MCF 10A (cell line): ENCODE results near the gene RNF217. TPM values are rescaled to one million over a fixed set of nuclear protein-coding genes. Genes with fewer than 3 reads are reported as not detected.
A peak's percentile ranks its signal among the peaks of the same experiment; 100 is the strongest.

Source experiments
- BruUV-seq: library from RNA; stranded (reverse); fragments of 400-500 nt; replicated peaks from 2 replicates; lab custom pipeline; 2021; lab: Mats Ljungman, UMichigan
- CTCF ChIA-PET: fragments of 300-600 bp; sonication (Branson Sonifier 250); formaldehyde crosslinking; extraction: SDS; loops from one replicate; lab custom pipeline; 2021; ENCODE audit warnings: antibody characterized with exemption, inconsistent platforms; lab: Yijun Ruan, JAX
- POLR2A ChIA-PET: fragments of 300-600, 350-650 bp; sonication (Branson Sonifier 250); formaldehyde crosslinking; extraction: SDS; loops from one replicate; lab custom pipeline; 2020; ENCODE audit warnings: antibody characterized with exemption, inconsistent platforms; lab: Yijun Ruan, JAX
- DNase-seq: peaks from one replicate; pipeline ENCODE4 v3.0.0-alpha.2; 2018; ENCODE audit not compliant: unreplicated experiment
- H3K27ac Mint-ChIP-seq: one replicate; pipeline ENCODE4 v1.8.0; 2022; ENCODE audit warnings: mild to moderate bottlenecking, low read depth, mixed read lengths; ENCODE audit not compliant: unreplicated experiment
- H3K27me3 Mint-ChIP-seq: one replicate; pipeline ENCODE4 v1.8.0; 2022; ENCODE audit warnings: mixed read lengths; ENCODE audit not compliant: insufficient read depth, unreplicated experiment
- H3K36me3 Mint-ChIP-seq: one replicate; pipeline ENCODE4 v1.8.0; 2022; ENCODE audit warnings: mild to moderate bottlenecking, moderate library complexity, mixed read lengths; ENCODE audit not compliant: insufficient read depth, unreplicated experiment
- H3K4me1 Mint-ChIP-seq: one replicate; pipeline ENCODE4 v1.8.0; 2022; ENCODE audit warnings: mixed read lengths; ENCODE audit not compliant: insufficient read depth, unreplicated experiment
- H3K4me3 Mint-ChIP-seq: one replicate; pipeline ENCODE4 v1.8.0; 2022; ENCODE audit warnings: mild to moderate bottlenecking, moderate library complexity, mixed read lengths; ENCODE audit not compliant: unreplicated experiment
- H3K9me3 Mint-ChIP-seq: one replicate; pipeline ENCODE4 v1.8.0; 2022; ENCODE audit warnings: mixed read lengths; ENCODE audit not compliant: unreplicated experiment
- CTCF ChIP-seq: fragments of 200-600 bp; IDR thresholded peaks from one replicate; pipeline ENCODE4 v1.8.0; 2022; ENCODE audit warnings: antibody characterized with exemption, mild to moderate bottlenecking; ENCODE audit not compliant: unreplicated experiment
- intact Hi-C: fragments of 100-400 bp; cut with micrococcal nuclease; formaldehyde crosslinking; loops from 2 replicates; pipeline ENCODE4 v1.14.1; 2022
- total RNA-seq: library from RNA; stranded (reverse); gene quantifications from 2 replicates; pipeline ENCODE4 v1.2.3, GENCODE V29; 2022

The RNF217 gene
- total RNA-seq, 1 experiment from 2014 or later: 24.8 TPM

- CTCF ChIA-PET: interaction anchor here (0.6 to 2.1 kb wide), 5 partner anchors 19 to 266 kb away, joined by 3 to 15 read pairs (median 3); partner anchors contain the start of gene TPD52L1
Observed at GRCh38 chr6:125120054-125120590, 157.9 kb downstream of the RNF217 start.

GRCh38 chr6:125121894-125122293, 159.7 kb downstream of the RNF217 start:
- no peak for TF ChIP-seq CTCF
- POLR2A ChIA-PET: interaction anchor here (0.7 to 1.7 kb wide), 3 partner anchors 156 to 1444 kb away, joined by 3 to 5 read pairs (median 3); no protein-coding TSS in a partner anchor
- Mint-ChIP-seq H3K27me3 (no peaks in the 10 kb centered on the region), H3K27ac (no peak overlapping the region), H3K9me3 (no peaks in the 10 kb centered on the region), H3K36me3 (no peaks in the 10 kb centered on the region), H3K4me3 (no peak overlapping the region), H3K4me1 (peaks cover 17% of the 10 kb centered on the region)
- DNase-seq: no peak
- intact Hi-C loops: no loop called here
- BruUV-seq: no TSS peak
- CTCF ChIA-PET: interaction anchor here (0.6 to 0.8 kb wide), 3 partner anchors 30 to 1740 kb away, joined by 3 read pairs; no protein-coding TSS in a partner anchor

More at GRCh38 chr6:125120054-125120590, 157.9 kb downstream of the RNF217 start:
- BruUV-seq: no TSS peak
- Mint-ChIP-seq H3K27me3 (no peaks in the 10 kb centered on the region), H3K9me3 (no peaks in the 10 kb centered on the region), H3K27ac (no peak overlapping the region), H3K4me1 (peaks cover 17% of the 10 kb centered on the region), H3K4me3 (no peak overlapping the region), H3K36me3 (no peaks in the 10 kb centered on the region)
- TF ChIP-seq CTCF: no peak
- POLR2A ChIA-PET: interaction anchor here (0.5 to 1.4 kb wide), 3 partner anchors 21 to 157 kb away, joined by 3 to 4 read pairs (median 3); no protein-coding TSS in a partner anchor
- intact Hi-C loops: no loop called here
- no peak for DNase-seq

GRCh38 chr6:125123051-125123450, 160.8 kb downstream of the RNF217 start:
- Mint-ChIP-seq H3K36me3 (no peaks in the 10 kb centered on the region), H3K9me3 (no peaks in the 10 kb centered on the region), H3K4me3 (peak overlapping the region; percentile 42), H3K27ac (peak overlapping the region; percentile 76), H3K27me3 (no peaks in the 10 kb centered on the region), H3K4me1 (peaks cover 17% of the 10 kb centered on the region)
- TF ChIP-seq CTCF: no peak
- ChIA-PET POLR2A (interaction anchor here (0.7 to 1.8 kb wide), 7 partner anchors 9 to 587 kb away, joined by 3 to 13 read pairs (median 3); partner anchors contain the start of gene TPD52L1), CTCF (interaction anchor here (0.6 to 3.0 kb wide), 11 partner anchors 9 to 512 kb away, joined by 3 to 24 read pairs (median 5); partner anchors contain the start of gene TPD52L1)
- intact Hi-C loops: no loop called here
- no TSS peak for BruUV-seq
- no peak for DNase-seq

GRCh38 chr6:125123468-125124048, 161.3 kb downstream of the RNF217 start:
- ChIA-PET POLR2A (interaction anchor here (0.5 to 1.8 kb wide), 13 partner anchors 9 to 657 kb away, joined by 3 to 13 read pairs (median 3); partner anchors contain the start of genes HDDC2, RNF217 and TPD52L1), CTCF (interaction anchor here (0.6 to 3.0 kb wide), 21 partner anchors 9 to 512 kb away, joined by 3 to 24 read pairs (median 5); partner anchors contain the start of gene TPD52L1)
- no peaks in the 10 kb centered on the region for H3K27me3 Mint-ChIP-seq
- no TSS peak for BruUV-seq
- peak; percentile 58 for DNase-seq
- H3K27ac Mint-ChIP-seq: peak overlapping the region; percentile 76
- peaks cover 17% of the 10 kb centered on the region for H3K4me1 Mint-ChIP-seq
- intact Hi-C loops: no loop called here
- no peaks in the 10 kb centered on the region for H3K36me3 Mint-ChIP-seq
- TF ChIP-seq CTCF: no peak
- H3K4me3 Mint-ChIP-seq: peak overlapping the region; percentile 42
- no peaks in the 10 kb centered on the region for H3K9me3 Mint-ChIP-seq
